ENCODE results near the gene BABAM1.

The BABAM1 gene

DNA sequence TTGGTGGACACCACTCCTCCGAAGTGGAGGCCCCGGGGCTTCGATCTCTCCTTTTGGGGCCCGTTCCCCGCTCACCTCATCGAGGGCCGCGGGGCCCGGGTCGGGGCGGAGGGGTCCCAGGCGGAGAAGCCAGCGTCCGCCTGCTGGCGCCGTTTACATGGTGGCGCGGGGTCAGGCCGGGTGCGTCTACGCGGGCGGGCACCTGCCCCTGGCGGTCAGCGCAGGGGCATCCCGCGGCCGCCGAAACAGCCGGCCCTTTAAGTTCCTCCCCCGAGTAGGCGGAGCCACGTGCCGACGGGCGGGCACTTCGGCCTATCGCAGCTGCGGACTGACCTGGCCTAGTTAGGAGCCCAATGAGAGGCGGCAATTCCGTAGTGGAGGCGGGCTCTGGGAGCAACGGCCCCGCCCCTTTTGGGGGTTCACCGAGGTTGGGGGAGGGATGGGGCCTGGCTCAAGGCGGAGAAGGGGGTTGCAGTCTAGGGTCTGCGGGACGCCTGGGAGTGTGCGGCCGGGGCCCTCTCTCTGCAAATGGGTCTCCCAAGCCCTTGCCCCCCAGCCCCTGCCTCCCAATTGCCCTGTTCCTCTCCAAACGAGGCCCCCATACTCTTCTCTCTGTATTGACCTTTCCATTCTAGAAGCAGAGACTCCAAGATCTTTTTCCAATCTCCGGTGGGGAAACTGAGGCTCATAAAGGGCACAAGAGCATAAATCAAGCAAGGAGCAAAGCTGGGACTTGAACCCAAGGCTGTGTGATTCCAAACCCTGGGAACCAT, 36.1 kb downstream of the BABAM1 start, which contains the start of gene ABHD8:
TSS of gene ABHD8 (minus strand) at position 259 of the 773 bp plus-strand sequence. CDS start 1,809 bp downstream, outside the sequence.
- Histone ChIP-seq H3K4me2 (ENCODE audit: low read depth, low read length, poor library complexity, severe bottlenecking) (peak within 1 kb of the TSS; percentile 83), H3K9me3 (ENCODE audit: insufficient read depth, low read depth, low read length) (no peaks in the 10 kb centered on the region), H3K79me2 (ENCODE audit: insufficient read depth, low read length) (peaks cover 39% of the 10 kb centered on the region), H3K36me3 (ENCODE audit: insufficient read depth, low read length) (no peaks in the 10 kb centered on the region), H3K4me3 (ENCODE audit: low read length, poor library complexity, severe bottlenecking) (peak within 1 kb of the TSS; percentile 77), H3K27me3 (ENCODE audit: insufficient read depth, low read length, poor library complexity, severe bottlenecking) (no peaks in the 10 kb centered on the region), H2AFZ (ENCODE audit: low read length) (peak within 1 kb of the TSS; percentile 77), H3F3A (ENCODE audit: low read depth) (peaks cover 9% of the 10 kb centered on the region; the same call in 1 of the 2 replicates), H3K9me2 (replicated peaks; ENCODE audit: low read depth, low read length) (no peaks in the 10 kb centered on the region), H3K4me1 (ENCODE audit: insufficient read depth, low read length, poor library complexity, severe bottlenecking) (peaks cover 30% of the 10 kb centered on the region), H3K9ac (ENCODE audit: low read depth, low read length, poor library complexity, severe bottlenecking) (peak within 1 kb of the TSS; percentile 83), H4K20me1 (ENCODE audit: insufficient read depth, low read length, poor library complexity, severe bottlenecking) (no peaks in the 10 kb centered on the region)
- TF ChIP-seq EZH2phosphoT487 (IDR thresholded peaks at IDR 0.05; ENCODE audit: borderline replicate concordance), result no peak
- TF ChIP-seq, protein P1, sequence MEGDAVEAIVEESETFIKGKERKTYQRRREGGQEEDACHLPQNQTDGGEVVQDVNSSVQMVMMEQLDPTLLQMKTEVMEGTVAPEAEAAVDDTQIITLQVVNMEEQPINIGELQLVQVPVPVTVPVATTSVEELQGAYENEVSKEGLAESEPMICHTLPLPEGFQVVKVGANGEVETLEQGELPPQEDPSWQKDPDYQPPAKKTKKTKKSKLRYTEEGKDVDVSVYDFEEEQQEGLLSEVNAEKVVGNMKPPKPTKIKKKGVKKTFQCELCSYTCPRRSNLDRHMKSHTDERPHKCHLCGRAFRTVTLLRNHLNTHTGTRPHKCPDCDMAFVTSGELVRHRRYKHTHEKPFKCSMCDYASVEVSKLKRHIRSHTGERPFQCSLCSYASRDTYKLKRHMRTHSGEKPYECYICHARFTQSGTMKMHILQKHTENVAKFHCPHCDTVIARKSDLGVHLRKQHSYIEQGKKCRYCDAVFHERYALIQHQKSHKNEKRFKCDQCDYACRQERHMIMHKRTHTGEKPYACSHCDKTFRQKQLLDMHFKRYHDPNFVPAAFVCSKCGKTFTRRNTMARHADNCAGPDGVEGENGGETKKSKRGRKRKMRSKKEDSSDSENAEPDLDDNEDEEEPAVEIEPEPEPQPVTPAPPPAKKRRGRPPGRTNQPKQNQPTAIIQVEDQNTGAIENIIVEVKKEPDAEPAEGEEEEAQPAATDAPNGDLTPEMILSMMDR (conservative IDR thresholded peaks at IDR 0.05; ENCODE audit: low read length), result peak; percentile 53

DNA sequence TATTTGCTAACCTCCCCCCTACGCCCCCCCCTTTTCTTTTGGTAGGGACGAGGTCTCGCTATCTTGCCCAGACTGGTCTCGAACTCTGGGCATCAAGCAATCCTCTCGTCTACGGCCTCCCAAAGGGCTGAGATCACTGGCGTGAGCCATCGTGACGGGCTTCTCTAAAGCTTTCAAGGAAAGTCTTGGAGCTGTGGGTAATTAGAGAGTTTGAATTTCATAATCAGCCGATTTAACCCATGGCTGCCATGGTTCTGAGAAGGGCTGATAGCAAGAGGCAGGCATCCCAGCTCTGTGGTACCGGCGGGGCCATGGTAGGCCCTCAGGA, 36.7 kb downstream of the BABAM1 start:
- H3K9me3 ChIP-seq (ENCODE audit: insufficient read depth, low read depth, low read length), result no peaks in the 10 kb centered on the region
- H3F3A ChIP-seq (ENCODE audit: low read depth), result peaks cover 9% of the 10 kb centered on the region; the same call in 1 of the 2 replicates
- H3K27me3 ChIP-seq (ENCODE audit: insufficient read depth, low read length, poor library complexity, severe bottlenecking), result no peaks in the 10 kb centered on the region
- H3K36me3 ChIP-seq (ENCODE audit: insufficient read depth, low read length), result no peaks in the 10 kb centered on the region
- H2AFZ ChIP-seq (ENCODE audit: low read length), result peak overlapping the region; percentile 44; the same call in 1 of the 2 replicates
- H3K79me2 ChIP-seq (ENCODE audit: insufficient read depth, low read length), result peaks cover 39% of the 10 kb centered on the region
- peak overlapping the region; percentile 55 for H3K9ac ChIP-seq (ENCODE audit: low read depth, low read length, poor library complexity, severe bottlenecking)
- H3K4me3 ChIP-seq (ENCODE audit: low read length, poor library complexity, severe bottlenecking), result peak overlapping the region; percentile 77
- peak overlapping the region; percentile 56 for H3K4me2 ChIP-seq (ENCODE audit: low read depth, low read length, poor library complexity, severe bottlenecking)
- H3K4me1 ChIP-seq (ENCODE audit: insufficient read depth, low read length, poor library complexity, severe bottlenecking), result peaks cover 30% of the 10 kb centered on the region
- no peaks in the 10 kb centered on the region for H4K20me1 ChIP-seq (ENCODE audit: insufficient read depth, low read length, poor library complexity, severe bottlenecking)
- TF ChIP-seq, protein P1 (conservative IDR thresholded peaks at IDR 0.05; ENCODE audit: low read length), result no peak
- TF ChIP-seq EZH2phosphoT487 (IDR thresholded peaks at IDR 0.05; ENCODE audit: borderline replicate concordance), result no peak
- H3K9me2 ChIP-seq (replicated peaks; ENCODE audit: low read depth, low read length), result no peaks in the 10 kb centered on the region

DNA sequence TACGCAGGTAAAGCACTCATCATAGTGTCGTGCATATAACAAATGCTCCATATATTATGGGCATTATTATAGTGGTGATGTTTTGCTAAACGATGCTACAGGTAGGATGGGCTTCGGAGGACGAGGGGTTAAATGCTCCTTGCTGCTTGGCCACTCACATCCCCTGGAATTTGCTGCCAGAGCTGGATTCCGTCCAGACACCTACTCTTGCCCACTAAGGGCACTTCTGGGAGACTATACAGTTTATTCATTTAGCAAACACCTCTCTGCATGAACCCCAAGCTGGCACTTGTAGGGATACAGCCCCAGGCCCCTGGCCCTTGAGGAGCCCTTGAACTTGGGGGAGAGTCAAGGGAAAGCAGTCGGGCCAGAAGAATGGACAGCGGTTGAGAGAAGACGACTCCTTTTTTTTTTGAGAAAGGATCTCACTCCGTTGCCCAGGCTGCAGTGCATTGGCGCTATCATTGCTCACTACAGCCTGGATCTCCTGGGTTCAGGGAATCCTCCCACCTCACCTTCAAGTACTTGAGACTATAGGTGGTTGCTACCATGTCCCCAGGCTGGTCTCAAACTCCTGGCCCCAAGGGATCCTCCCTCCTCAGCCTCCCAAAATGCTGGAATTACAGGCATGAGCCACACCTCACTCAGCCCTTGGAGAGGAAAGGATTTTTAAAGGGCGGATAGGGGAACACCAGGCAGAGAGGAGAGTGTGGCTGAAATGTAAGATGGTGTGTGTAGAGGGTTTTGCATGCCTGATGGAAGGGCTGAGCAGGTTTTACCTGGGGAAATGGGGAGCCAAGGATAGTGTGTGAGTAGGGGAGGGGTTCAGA, 37.4 kb downstream of the BABAM1 start:
- peaks cover 2% of the 10 kb centered on the region for H4K20me1 ChIP-seq (ENCODE audit: insufficient read depth, low read length, poor library complexity, severe bottlenecking)
- peaks cover 42% of the 10 kb centered on the region for H3K79me2 ChIP-seq (ENCODE audit: insufficient read depth, low read length)
- H3K27me3 ChIP-seq (ENCODE audit: insufficient read depth, low read length, poor library complexity, severe bottlenecking), result peaks cover 2% of the 10 kb centered on the region
- H3K4me3 ChIP-seq (ENCODE audit: low read length, poor library complexity, severe bottlenecking), result peak overlapping the region; percentile 27
- no peaks in the 10 kb centered on the region for H3K9me3 ChIP-seq (ENCODE audit: insufficient read depth, low read depth, low read length)
- peak overlapping the region; percentile 40 for H3K4me2 ChIP-seq (ENCODE audit: low read depth, low read length, poor library complexity, severe bottlenecking)
- peaks cover 30% of the 10 kb centered on the region for H3K4me1 ChIP-seq (ENCODE audit: insufficient read depth, low read length, poor library complexity, severe bottlenecking)
- TF ChIP-seq, protein P1 (conservative IDR thresholded peaks at IDR 0.05; ENCODE audit: low read length), result no peak
- TF ChIP-seq EZH2phosphoT487 (IDR thresholded peaks at IDR 0.05; ENCODE audit: borderline replicate concordance), result no peak
- no peaks in the 10 kb centered on the region for H3K9me2 ChIP-seq (replicated peaks; ENCODE audit: low read depth, low read length)
- peak overlapping the region; percentile 49 for H3K9ac ChIP-seq (ENCODE audit: low read depth, low read length, poor library complexity, severe bottlenecking)
- H2AFZ ChIP-seq (ENCODE audit: low read length), result no peak overlapping the region
- peaks cover 9% of the 10 kb centered on the region; the same call in 1 of the 2 replicates for H3F3A ChIP-seq (ENCODE audit: low read depth)
- no peaks in the 10 kb centered on the region for H3K36me3 ChIP-seq (ENCODE audit: insufficient read depth, low read length)

All from Loucy (cell line).